GM23248 (cell line): ENCODE results near the gene USP19. TPM values are rescaled to one million over a fixed set of nuclear protein-coding genes. Genes with fewer than 3 reads are reported as not detected.

ENCODE experiments used
- DNase-seq: peaks from one replicate; pipeline ENCODE4 v3.0.0-alpha.2; 2015
- H2AFZ ChIP-seq: fragments of 200-600 bp; sonication (generic); 2 replicates; pipeline ENCODE4 v1.6.1; 2016; ENCODE audit warnings: antibody characterized with exemption
- H3F3A ChIP-seq: fragments of 200-600 bp; sonication (generic); 2 replicates; pipeline ENCODE4 v1.6.1; 2016; ENCODE audit warnings: mild to moderate bottlenecking, antibody characterized with exemption, mixed run types; ENCODE audit not compliant: insufficient read depth
- H3K27ac ChIP-seq: fragments of 200-600 bp; sonication (generic); 2 replicates; pipeline ENCODE4 v1.5.1; 2016; ENCODE audit warnings: mild to moderate bottlenecking
- H3K27me3 ChIP-seq: fragments of 200-600 bp; sonication (generic); replicated peaks from 2 replicates; pipeline ENCODE4 v1.6.1; 2016; ENCODE audit warnings: mild to moderate bottlenecking; ENCODE audit not compliant: insufficient read depth
- H3K36me3 ChIP-seq: fragments of 200-600 bp; sonication (generic); 2 replicates; pipeline ENCODE4 v1.6.1; 2016; ENCODE audit warnings: low read depth, mild to moderate bottlenecking
- H3K4me1 ChIP-seq: fragments of 200-600 bp; sonication (generic); 2 replicates; pipeline ENCODE4 v1.6.1; 2016; ENCODE audit warnings: mild to moderate bottlenecking; ENCODE audit not compliant: insufficient read depth
- H3K4me2 ChIP-seq: fragments of 200-600 bp; sonication (generic); one replicate; pipeline ENCODE4 v1.6.1; 2016; ENCODE audit warnings: mild to moderate bottlenecking; ENCODE audit not compliant: unreplicated experiment
- H3K4me3 ChIP-seq: fragments of 200-600 bp; sonication (generic); 2 replicates; pipeline ENCODE4 v1.5.1; 2016; ENCODE audit warnings: mild to moderate bottlenecking
- H3K79me2 ChIP-seq: fragments of 200-600 bp; sonication (generic); 2 replicates; pipeline ENCODE4 v1.6.1; 2016; ENCODE audit warnings: mild to moderate bottlenecking; ENCODE audit not compliant: insufficient read depth
- H3K9ac ChIP-seq: fragments of 200-600 bp; sonication (generic); 2 replicates; pipeline ENCODE4 v1.6.1; 2016; ENCODE audit warnings: mild to moderate bottlenecking
- H3K9me2 ChIP-seq: fragments of 200-600 bp; sonication (generic); 2 replicates; pipeline ENCODE4 v1.6.1; 2016; ENCODE audit warnings: mixed run types, mild to moderate bottlenecking, moderate library complexity; ENCODE audit not compliant: insufficient read depth
- H3K9me3 ChIP-seq: fragments of 200-600 bp; sonication (generic); one replicate; pipeline ENCODE4 v1.6.1; 2017; ENCODE audit warnings: low read depth
- H4K20me1 ChIP-seq: fragments of 200-600 bp; sonication (generic); 2 replicates; pipeline ENCODE4 v1.6.0; 2016; ENCODE audit not compliant: insufficient read depth
- EZH2 ChIP-seq: fragments of 200-600 bp; sonication (generic); IDR thresholded peaks from 2 replicates; pipeline ENCODE4 v1.6.1; 2018; ENCODE audit warnings: antibody characterized with exemption, mild to moderate bottlenecking; ENCODE audit not compliant: insufficient read depth, poor library complexity, severe bottlenecking
- EZH2phosphoT487 ChIP-seq: fragments of 200-600 bp; sonication (generic); IDR thresholded peaks from 2 replicates; pipeline ENCODE4 v1.6.1; 2018; ENCODE audit warnings: antibody characterized with exemption, moderate library complexity, mild to moderate bottlenecking, low read depth; ENCODE audit not compliant: insufficient read depth
- WGBS, 2 experiments: methylation state at CpG; one replicate each; pipeline ENCODE4 v1.1.6; 2015 to 2017; ENCODE audit warnings: low lambda C conversion rate in 2 of 2, low coverage in 1 of 2; ENCODE audit errors: missing lambda C conversion rate in 2 of 2; 5-methylcytosine and 5-hydroxymethylcytosine counted together
- in situ Hi-C: fragments of 300-500 bp; cut with MboI; formaldehyde crosslinking; loops from 2 replicates; pipeline ENCODE4 v1.15.0; 2020
- polyA plus RNA-seq: library from polyadenylated mRNA; unstranded; fragments of >200 nt; fragmentation: Nextera tagmentation; extraction: Ambion mirVana; gene quantifications from 2 replicates; pipeline ENCODE4 v1.2.1, GENCODE V29; 2016
- total RNA-seq: library from RNA; depleted of rRNA; stranded (reverse); fragments of >200 nt; shearing (Covaris generic); gene quantifications from 2 replicates; pipeline ENCODE4 v1.2.3, GENCODE V29; 2014

Gene USP19
- total and polyA plus RNA-seq, 2 experiments from 2014 or later, result 17.0 to 31.6 TPM

- in situ Hi-C loops, result no loop called here
- H3K27me3 ChIP-seq, result no peaks in the 10 kb centered on the region
- TF ChIP-seq EZH2phosphoT487 (no peak), EZH2 (no peak)
- no peaks in the 10 kb centered on the region for H3K9me2 ChIP-seq
- H3K4me1 ChIP-seq, result peaks cover 10% of the 10 kb centered on the region
- DNase-seq, result no peak
- no peak overlapping the region for H3K4me3 ChIP-seq
- H3K9me3 ChIP-seq, result no peaks in the 10 kb centered on the region
- H2AFZ ChIP-seq, result no peak overlapping the region
- no peaks in the 10 kb centered on the region for H4K20me1 ChIP-seq
- peaks cover 32% of the 10 kb centered on the region; the same call in 1 of the 2 replicates for H3K36me3 ChIP-seq
- peaks cover 14% of the 10 kb centered on the region for H3F3A ChIP-seq
- H3K27ac ChIP-seq, result no peak overlapping the region
- H3K4me2 ChIP-seq, result no peak overlapping the region
- no peak overlapping the region for H3K9ac ChIP-seq
- 83 to 87% methylated on average over 13 of the region's 13 CpGs for WGBS, 2 experiments
- H3K79me2 ChIP-seq, result peaks cover 29% of the 10 kb centered on the region
Observed at GRCh38 chr3:49098910-49099630, 21.6 kb downstream of the USP19 start.

DNA sequence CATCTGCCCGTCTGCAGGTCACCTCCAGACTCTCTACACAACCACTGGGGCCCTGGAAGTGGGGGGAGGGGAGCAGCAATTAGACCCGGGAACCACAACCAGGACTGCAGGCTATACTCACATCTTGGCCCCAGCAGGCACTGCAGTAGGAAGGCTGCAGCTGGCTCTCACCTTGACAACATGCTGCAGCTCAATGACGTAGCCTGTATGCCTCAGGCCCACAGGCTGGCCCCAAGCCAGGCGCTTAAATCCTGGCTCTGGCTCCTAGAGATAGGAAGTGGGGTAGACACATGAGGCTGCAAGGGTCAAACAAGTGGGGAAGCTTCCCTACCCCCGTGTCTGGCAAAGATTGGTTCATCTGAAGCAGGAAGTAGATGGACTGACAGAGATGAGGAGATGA lies 22.2 kb downstream of the USP19 start:
- no peak overlapping the region for H2AFZ ChIP-seq
- peaks cover 23% of the 10 kb centered on the region for H3K79me2 ChIP-seq
- no peak overlapping the region for H3K4me2 ChIP-seq
- in situ Hi-C loops, result no loop called here
- 60 to 63% methylated on average over 5 of the region's 5 CpGs for WGBS, 2 experiments
- H3K4me1 ChIP-seq, result peaks cover 5% of the 10 kb centered on the region
- H3K9me2 ChIP-seq, result no peaks in the 10 kb centered on the region
- H3K27ac ChIP-seq, result no peak overlapping the region
- no peak overlapping the region for H3K9ac ChIP-seq
- peak; percentile 12 for DNase-seq
- TF ChIP-seq EZH2 (no peak), EZH2phosphoT487 (no peak)
- H3K4me3 ChIP-seq, result no peak overlapping the region
- no peaks in the 10 kb centered on the region for H3K27me3 ChIP-seq
- H3F3A ChIP-seq, result peaks cover 14% of the 10 kb centered on the region
- peaks cover 32% of the 10 kb centered on the region; the same call in 1 of the 2 replicates for H3K36me3 ChIP-seq
- H4K20me1 ChIP-seq, result no peaks in the 10 kb centered on the region
- H3K9me3 ChIP-seq, result no peaks in the 10 kb centered on the region

DNA sequence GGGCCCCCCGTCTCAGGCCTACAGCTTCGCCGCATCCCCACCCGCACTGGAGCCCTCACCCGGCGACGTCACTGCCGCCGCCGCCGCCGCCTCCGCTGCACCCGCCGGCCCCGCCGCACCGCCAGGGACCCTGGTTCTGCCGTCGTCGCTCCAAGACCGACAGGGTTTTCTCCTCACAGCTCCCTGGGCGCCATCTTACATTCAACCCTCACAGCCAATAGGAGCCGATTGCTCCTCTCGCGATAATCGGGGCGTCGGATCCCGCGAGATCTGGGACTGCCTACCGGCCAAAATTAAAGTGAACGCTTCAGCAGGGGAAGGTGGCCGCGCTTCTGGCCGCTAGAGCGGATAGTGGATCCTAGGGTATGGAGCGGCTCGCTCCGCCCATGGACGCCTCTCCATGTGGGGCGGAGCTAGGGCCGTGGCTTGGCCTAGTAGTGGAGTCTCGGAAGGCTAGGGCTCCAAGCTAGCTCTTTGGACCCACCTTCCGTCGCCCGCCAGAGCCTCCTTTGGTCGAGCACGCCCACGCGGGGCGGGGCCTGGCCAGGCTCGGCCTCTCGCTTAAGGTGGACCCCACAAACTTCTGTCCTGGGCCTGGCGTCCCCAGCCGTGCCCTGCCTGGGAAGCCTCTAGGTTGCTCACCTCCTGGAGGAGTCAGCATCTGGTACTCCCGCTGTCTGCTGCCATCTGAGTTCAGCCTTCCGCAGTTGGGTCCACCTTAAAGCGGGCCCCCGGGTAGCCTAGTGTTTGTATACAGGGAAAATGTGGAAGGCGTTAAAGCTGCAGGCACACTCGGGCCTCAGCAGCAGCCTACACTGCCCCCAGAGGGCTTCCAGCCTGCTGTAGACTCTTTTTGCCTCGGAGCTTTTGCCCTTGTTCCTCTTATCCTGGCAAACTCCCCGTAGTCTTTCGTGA lies 26.5 kb downstream of the USP19 start, which contains the start of gene QRICH1:
Gene QRICH1 (minus strand): TSS at position 219 of the 915 bp plus-strand sequence. CDS start 17,054 bp downstream, outside the sequence.
- H3K4me3 ChIP-seq, result peak within 1 kb of the TSS; percentile 91
- TF ChIP-seq EZH2phosphoT487, result no peak
- TF ChIP-seq EZH2, result no peak
- no peaks in the 10 kb centered on the region for H3K9me2 ChIP-seq
- H3K9me3 ChIP-seq, result no peaks in the 10 kb centered on the region
- H2AFZ ChIP-seq, result peak within 1 kb of the TSS; percentile 57
- H3K9ac ChIP-seq, result peak within 1 kb of the TSS; percentile 98
- peaks cover 42% of the 10 kb centered on the region for H3K79me2 ChIP-seq
- H3K4me2 ChIP-seq, result peak within 1 kb of the TSS; percentile 80
- peaks cover 6% of the 10 kb centered on the region; the same call in 1 of the 2 replicates for H4K20me1 ChIP-seq
- no peaks in the 10 kb centered on the region for H3K27me3 ChIP-seq
- WGBS, 2 experiments, result 1 to 2% methylated on average over 49 to 60 of the region's 65 CpGs
- peak; percentile 99 for DNase-seq
- H3K36me3 ChIP-seq, result peaks cover 7% of the 10 kb centered on the region; the same call in 1 of the 2 replicates
- in situ Hi-C loops, result no loop called here
- peak within 1 kb of the TSS; percentile 98 for H3K27ac ChIP-seq
- H3F3A ChIP-seq, result peaks cover 34% of the 10 kb centered on the region
- peaks cover 23% of the 10 kb centered on the region for H3K4me1 ChIP-seq
